ENCODE measurements around the gene C17orf67.
A peak's percentile ranks its signal among the peaks of the same experiment; 100 is the strongest.

Gene C17orf67

GRCh38 chr17:56809106-56809819 is 24.5 kb downstream of the C17orf67 start:
- no peak for DNase-seq (ENCODE audit: low read depth in 2 of 2, low spot score in 1 of 2)

GRCh38 chr17:56808503-56808902 is 25.2 kb downstream of the C17orf67 start:
- DNase-seq (ENCODE audit: low read depth in 2 of 2, low spot score in 1 of 2) = no peak

GRCh38 chr17:56807723-56808122 is 26.0 kb downstream of the C17orf67 start:
- no peak for DNase-seq (ENCODE audit: low read depth in 2 of 2, low spot score in 1 of 2)

GRCh38 chr17:56806949-56807348 is 26.8 kb downstream of the C17orf67 start:
- no peak for DNase-seq (ENCODE audit: low read depth in 2 of 2, low spot score in 1 of 2)

GRCh38 chr17:56804454-56804853 is 29.3 kb downstream of the C17orf67 start:
- no peak for DNase-seq (ENCODE audit: low read depth in 2 of 2, low spot score in 1 of 2)

GRCh38 chr17:56803071-56803470 is 30.6 kb downstream of the C17orf67 start:
- DNase-seq (ENCODE audit: low read depth in 2 of 2, low spot score in 1 of 2) = no peak

- no peak for DNase-seq (ENCODE audit: low read depth in 2 of 2, low spot score in 1 of 2)
These were observed 32.1 kb downstream of the C17orf67 start for GRCh38 chr17:56801459-56802178.

GRCh38 chr17:56798916-56799315 is 34.8 kb downstream of the C17orf67 start:
- DNase-seq (ENCODE audit: low read depth in 2 of 2, low spot score in 1 of 2) = no peak

GRCh38 chr17:56796536-56796935 is 37.2 kb downstream of the C17orf67 start:
- DNase-seq (ENCODE audit: low read depth in 2 of 2, low spot score in 1 of 2) = no peak

- DNase-seq (ENCODE audit: low read depth in 2 of 2, low spot score in 1 of 2) = no peak
These were observed 38.4 kb downstream of the C17orf67 start for GRCh38 chr17:56795221-56795865.

- no peak for DNase-seq (ENCODE audit: low read depth in 2 of 2, low spot score in 1 of 2)
These were observed 39.8 kb downstream of the C17orf67 start for GRCh38 chr17:56793957-56794356.

GRCh38 chr17:56793531-56793930 is 40.2 kb downstream of the C17orf67 start:
- DNase-seq (ENCODE audit: low read depth in 2 of 2, low spot score in 1 of 2) = no peak

GRCh38 chr17:56792267-56792666 is 41.5 kb downstream of the C17orf67 start:
- DNase-seq (ENCODE audit: low read depth in 2 of 2, low spot score in 1 of 2) = no peak

- DNase-seq (ENCODE audit: low read depth in 2 of 2, low spot score in 1 of 2) = no peak
These were observed 46.7 kb downstream of the C17orf67 start for GRCh38 chr17:56786989-56787482.

GRCh38 chr17:56785997-56786680 is 47.6 kb downstream of the C17orf67 start:
- no peak for DNase-seq (ENCODE audit: low read depth in 2 of 2, low spot score in 1 of 2)

GRCh38 chr17:56785405-56785804 is 48.3 kb downstream of the C17orf67 start:
- DNase-seq (ENCODE audit: low read depth in 2 of 2, low spot score in 1 of 2) = no peak

GRCh38 chr17:56782338-56782737 is 51.4 kb downstream of the C17orf67 start:
- no peak for DNase-seq (ENCODE audit: low read depth in 2 of 2, low spot score in 1 of 2)

- DNase-seq (ENCODE audit: low read depth in 2 of 2, low spot score in 1 of 2) = no peak
These were observed 51.8 kb downstream of the C17orf67 start for GRCh38 chr17:56781906-56782305.

GRCh38 chr17:56779898-56780777 is 53.6 kb downstream of the C17orf67 start:
- DNase-seq (ENCODE audit: low read depth in 2 of 2, low spot score in 1 of 2) = peak; percentile 56 to 77

GRCh38 chr17:56779322-56779721 is 54.4 kb downstream of the C17orf67 start:
- DNase-seq (ENCODE audit: low read depth in 2 of 2, low spot score in 1 of 2) = no peak

Data from stimulated activated CD8-positive, alpha-beta memory T cell treated with anti-CD3 and anti-CD28 coated beads, Interleukin-4, amount 100 ng/mL, for 1 hour (primary cell).